ENCODE data around the gene CDKN1A. TPM values are rescaled to one million over a fixed set of nuclear protein-coding genes. Genes with fewer than 3 reads are reported as not detected.

CDKN1A gene
- total RNA-seq, 1 experiment from 2014 or later: 17.4 TPM

DNA sequence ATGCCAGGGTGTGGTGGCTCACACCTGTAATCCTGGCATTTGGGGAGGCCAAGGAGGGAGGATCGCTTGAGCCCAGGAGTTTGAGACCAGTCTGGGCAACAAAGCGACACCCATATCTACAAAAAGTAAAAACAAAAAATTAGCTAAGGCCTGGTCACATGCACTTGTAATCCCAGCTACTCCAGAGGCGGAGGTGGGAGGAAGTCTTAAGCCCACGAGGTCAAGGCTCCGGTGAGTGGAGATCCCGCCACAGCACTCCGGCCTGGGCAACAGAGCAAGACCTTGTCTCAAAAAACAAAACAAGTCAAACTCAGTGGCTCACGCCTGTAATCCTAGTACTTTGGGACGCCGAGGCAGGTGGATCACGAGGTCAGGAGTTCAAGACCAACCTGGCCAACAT, 48.7 kb upstream of the CDKN1A start:
- H2BK20ac ChIP-seq (ENCODE audit: low read depth, low read length, poor library complexity, severe bottlenecking): no peak overlapping the region
- H2AFZ ChIP-seq (ENCODE audit: low read length): no peak overlapping the region
- H3K27ac Mint-ChIP-seq: no peak overlapping the region
- H3K23me2 ChIP-seq (ENCODE audit: insufficient read length, low read depth, low read length, poor library complexity, severe bottlenecking): no peaks in the 10 kb centered on the region
- no peak overlapping the region for H4K8ac ChIP-seq (replicated peaks; ENCODE audit: insufficient read length, low read depth, low read length)
- H3K23ac ChIP-seq (ENCODE audit: insufficient read length, low read depth, low read length): no peak overlapping the region
- DNase-seq: no peak
- H2BK12ac ChIP-seq (ENCODE audit: insufficient read length, low read depth, low read length): no peak overlapping the region
- H3K9me3 ChIP-seq (ENCODE audit: control insufficient read depth, low read depth, low read length): no peaks in the 10 kb centered on the region
- no peak overlapping the region for H2BK15ac ChIP-seq (ENCODE audit: low read depth, low read length)
- H3T11ph ChIP-seq (ENCODE audit: low read length): no peak overlapping the region
- no peaks in the 10 kb centered on the region for H4K20me1 ChIP-seq (ENCODE audit: control insufficient read depth, insufficient read depth, insufficient read length)
- no peak overlapping the region for H3K18ac ChIP-seq (ENCODE audit: insufficient read length, low read depth, low read length)
- WGBS (ENCODE audit: extremely low coverage, insufficient read length, low lambda C conversion rate): no CpG with 5 or more reads among the region's 11 CpGs
- H4K5ac ChIP-seq (ENCODE audit: insufficient read length, low read depth, low read length): no peak overlapping the region
- no peaks in the 10 kb centered on the region for H3K79me1 ChIP-seq (ENCODE audit: insufficient read depth, low read depth, low read length, poor library complexity, severe bottlenecking)
- H3K4me3 Mint-ChIP-seq: no peak overlapping the region
- peaks cover 3% of the 10 kb centered on the region; the same call in 1 of the 2 replicates for H3K27me3 Mint-ChIP-seq (ENCODE audit: low read depth)
- no peaks in the 10 kb centered on the region for H3K36me3 Mint-ChIP-seq (ENCODE audit: insufficient read depth in 1 of 3, low read depth in 3 of 3)
- no peaks in the 10 kb centered on the region for H3K9me3 Mint-ChIP-seq
- no peak overlapping the region for H2BK5ac ChIP-seq (ENCODE audit: insufficient read length, low read length)
- no peak overlapping the region for H2BK120ac ChIP-seq (ENCODE audit: low read depth, low read length, poor library complexity, severe bottlenecking)
- no peaks in the 10 kb centered on the region for H3K4me1 Mint-ChIP-seq
- H3K14ac ChIP-seq (ENCODE audit: insufficient read depth, low read length): no peak overlapping the region
- H3K4ac ChIP-seq (ENCODE audit: low read depth, low read length): no peak overlapping the region
- no peak overlapping the region for H2AK5ac ChIP-seq (ENCODE audit: insufficient read length, low read length)
- H3K4me1 ChIP-seq (ENCODE audit: insufficient read depth, low read length): no peaks in the 10 kb centered on the region
- H3K79me2 ChIP-seq (ENCODE audit: insufficient read depth, low read length): no peaks in the 10 kb centered on the region
- TF ChIP-seq, protein P1, sequence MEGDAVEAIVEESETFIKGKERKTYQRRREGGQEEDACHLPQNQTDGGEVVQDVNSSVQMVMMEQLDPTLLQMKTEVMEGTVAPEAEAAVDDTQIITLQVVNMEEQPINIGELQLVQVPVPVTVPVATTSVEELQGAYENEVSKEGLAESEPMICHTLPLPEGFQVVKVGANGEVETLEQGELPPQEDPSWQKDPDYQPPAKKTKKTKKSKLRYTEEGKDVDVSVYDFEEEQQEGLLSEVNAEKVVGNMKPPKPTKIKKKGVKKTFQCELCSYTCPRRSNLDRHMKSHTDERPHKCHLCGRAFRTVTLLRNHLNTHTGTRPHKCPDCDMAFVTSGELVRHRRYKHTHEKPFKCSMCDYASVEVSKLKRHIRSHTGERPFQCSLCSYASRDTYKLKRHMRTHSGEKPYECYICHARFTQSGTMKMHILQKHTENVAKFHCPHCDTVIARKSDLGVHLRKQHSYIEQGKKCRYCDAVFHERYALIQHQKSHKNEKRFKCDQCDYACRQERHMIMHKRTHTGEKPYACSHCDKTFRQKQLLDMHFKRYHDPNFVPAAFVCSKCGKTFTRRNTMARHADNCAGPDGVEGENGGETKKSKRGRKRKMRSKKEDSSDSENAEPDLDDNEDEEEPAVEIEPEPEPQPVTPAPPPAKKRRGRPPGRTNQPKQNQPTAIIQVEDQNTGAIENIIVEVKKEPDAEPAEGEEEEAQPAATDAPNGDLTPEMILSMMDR (conservative IDR thresholded peaks at IDR 0.05): no peak
- H3K9ac ChIP-seq (ENCODE audit: extremely low read depth, insufficient read length, low read length): no peak overlapping the region
- no peaks in the 10 kb centered on the region for H3K27me3 ChIP-seq (ENCODE audit: insufficient read depth, low read length)
- H3K56ac ChIP-seq (ENCODE audit: insufficient read length, low read depth, low read length): no peak overlapping the region
- H3K4me2 ChIP-seq (ENCODE audit: insufficient read depth, insufficient read length, low read length): no peak overlapping the region
- H4K91ac ChIP-seq (ENCODE audit: insufficient read length, low read depth, low read length): no peak overlapping the region
- H3K27ac ChIP-seq (ENCODE audit: insufficient read length, low read depth, low read length): no peak overlapping the region

All from H9 (cell line).